ENCODE data around the gene LEPR.
"Not testable (repeated sequence)": the region's sequence is repeated elsewhere in the genome, so short reads cannot be mapped to it uniquely, and the experiment has no call there.

Gene LEPR

GRCh38 chr1:65440915-65441314, 20.4 kb downstream of the LEPR start:
- DNase-seq = no peak

GRCh38 chr1:65441464-65441863, 21.0 kb downstream of the LEPR start:
- no peak for DNase-seq

- DNase-seq = no peak
Measured at GRCh38 chr1:65442442-65442841, 22.0 kb downstream of the LEPR start.

- no peak for DNase-seq
Measured at GRCh38 chr1:65443647-65444046, 23.2 kb downstream of the LEPR start.

GRCh38 chr1:65444128-65444640, 23.7 kb downstream of the LEPR start:
- no peak for DNase-seq

GRCh38 chr1:65445837-65446236, 25.4 kb downstream of the LEPR start:
- no peak for DNase-seq

- no peak for DNase-seq
Measured at GRCh38 chr1:65449214-65449823, 28.9 kb downstream of the LEPR start.

GRCh38 chr1:65455678-65456077, 35.2 kb downstream of the LEPR start:
- DNase-seq = not testable (repeated sequence)

- DNase-seq = no peak
Measured at GRCh38 chr1:65456481-65456880, 36.0 kb downstream of the LEPR start.

GRCh38 chr1:65457868-65458267, 37.4 kb downstream of the LEPR start:
- DNase-seq = no peak

- no peak for DNase-seq
Measured at GRCh38 chr1:65458730-65459396, 38.4 kb downstream of the LEPR start.

- peak; percentile 50 to 60 (median 53) for DNase-seq
Measured at GRCh38 chr1:65459397-65459768, 38.9 kb downstream of the LEPR start.

- DNase-seq = not testable (repeated sequence)
Measured at GRCh38 chr1:65465837-65466236, 45.4 kb downstream of the LEPR start.

GRCh38 chr1:65467536-65467935, 47.1 kb downstream of the LEPR start:
- DNase-seq = no peak

- DNase-seq = no peak
Measured at GRCh38 chr1:65469126-65469888, 48.8 kb downstream of the LEPR start.

- no peak for DNase-seq
Measured at GRCh38 chr1:65469889-65470340, 49.4 kb downstream of the LEPR start.

Data from suppressor macrophage treated with lipopolysaccharide for 1 hour (primary cell).